Mammary epithelial cell (primary cell): ENCODE data around the gene FILIP1.

Experiments
- EZH2 ChIP-seq: IDR thresholded peaks from 2 replicates; pipeline ENCODE4 v1.6.1; 2012; ENCODE audit warnings: low read length, inconsistent platforms, borderline replicate concordance
- TF ChIP-seq, protein P1 (sequence below), 2 donors: IDR thresholded peaks in 1 of 2; conservative IDR thresholded peaks in 1 of 2; 2 replicates each; pipeline ENCODE4 v1.5.1; 2011 to 2012; ENCODE audit warnings: inconsistent platforms in 2 of 2, low read length in 2 of 2, mild to moderate bottlenecking in 2 of 2, control low read depth in 1 of 2, low read depth in 1 of 2; ENCODE audit not compliant: insufficient read depth in 1 of 2; ENCODE audit errors: extremely low read depth in 1 of 2

GRCh38 chr6:75484535-75484934 is 9.1 kb downstream of the FILIP1 start:
- no peak for TF ChIP-seq EZH2
- TF ChIP-seq, protein P1, sequence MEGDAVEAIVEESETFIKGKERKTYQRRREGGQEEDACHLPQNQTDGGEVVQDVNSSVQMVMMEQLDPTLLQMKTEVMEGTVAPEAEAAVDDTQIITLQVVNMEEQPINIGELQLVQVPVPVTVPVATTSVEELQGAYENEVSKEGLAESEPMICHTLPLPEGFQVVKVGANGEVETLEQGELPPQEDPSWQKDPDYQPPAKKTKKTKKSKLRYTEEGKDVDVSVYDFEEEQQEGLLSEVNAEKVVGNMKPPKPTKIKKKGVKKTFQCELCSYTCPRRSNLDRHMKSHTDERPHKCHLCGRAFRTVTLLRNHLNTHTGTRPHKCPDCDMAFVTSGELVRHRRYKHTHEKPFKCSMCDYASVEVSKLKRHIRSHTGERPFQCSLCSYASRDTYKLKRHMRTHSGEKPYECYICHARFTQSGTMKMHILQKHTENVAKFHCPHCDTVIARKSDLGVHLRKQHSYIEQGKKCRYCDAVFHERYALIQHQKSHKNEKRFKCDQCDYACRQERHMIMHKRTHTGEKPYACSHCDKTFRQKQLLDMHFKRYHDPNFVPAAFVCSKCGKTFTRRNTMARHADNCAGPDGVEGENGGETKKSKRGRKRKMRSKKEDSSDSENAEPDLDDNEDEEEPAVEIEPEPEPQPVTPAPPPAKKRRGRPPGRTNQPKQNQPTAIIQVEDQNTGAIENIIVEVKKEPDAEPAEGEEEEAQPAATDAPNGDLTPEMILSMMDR (conservative IDR thresholded peaks at IDR 0.05 in 1 of 2, IDR thresholded peaks at IDR 0.05 in 1 of 2; ENCODE audit: extremely low read depth in 1 of 2, insufficient read depth in 1 of 2, low read depth in 1 of 2, low read length in 2 of 2): no peak
